ENCODE data around the gene DDX5. TPM values are rescaled to one million over a fixed set of nuclear protein-coding genes. Genes with fewer than 3 reads are reported as not detected.

DDX5 gene
- total RNA-seq, 3 donors from 2014 or later = 464 to 736 (median 551) TPM

GRCh38 chr17:64509179-64509578 lies 3.1 kb upstream of the DDX5 start:
- no peak for ATAC-seq
- Histone ChIP-seq H3K4me3 (no peak overlapping the region), H3K9me3 (no peaks in the 10 kb centered on the region), H3K36me3 (ENCODE audit: low read depth) (peaks cover 9% of the 10 kb centered on the region), H3K4me1 (ENCODE audit: low read depth) (peaks cover 16% of the 10 kb centered on the region)
- no peak for DNase-seq
- intact Hi-C loops (cut with DNase I, micrococcal nuclease) = no loop called here
- TF ChIP-seq, protein P1, sequence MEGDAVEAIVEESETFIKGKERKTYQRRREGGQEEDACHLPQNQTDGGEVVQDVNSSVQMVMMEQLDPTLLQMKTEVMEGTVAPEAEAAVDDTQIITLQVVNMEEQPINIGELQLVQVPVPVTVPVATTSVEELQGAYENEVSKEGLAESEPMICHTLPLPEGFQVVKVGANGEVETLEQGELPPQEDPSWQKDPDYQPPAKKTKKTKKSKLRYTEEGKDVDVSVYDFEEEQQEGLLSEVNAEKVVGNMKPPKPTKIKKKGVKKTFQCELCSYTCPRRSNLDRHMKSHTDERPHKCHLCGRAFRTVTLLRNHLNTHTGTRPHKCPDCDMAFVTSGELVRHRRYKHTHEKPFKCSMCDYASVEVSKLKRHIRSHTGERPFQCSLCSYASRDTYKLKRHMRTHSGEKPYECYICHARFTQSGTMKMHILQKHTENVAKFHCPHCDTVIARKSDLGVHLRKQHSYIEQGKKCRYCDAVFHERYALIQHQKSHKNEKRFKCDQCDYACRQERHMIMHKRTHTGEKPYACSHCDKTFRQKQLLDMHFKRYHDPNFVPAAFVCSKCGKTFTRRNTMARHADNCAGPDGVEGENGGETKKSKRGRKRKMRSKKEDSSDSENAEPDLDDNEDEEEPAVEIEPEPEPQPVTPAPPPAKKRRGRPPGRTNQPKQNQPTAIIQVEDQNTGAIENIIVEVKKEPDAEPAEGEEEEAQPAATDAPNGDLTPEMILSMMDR (IDR thresholded peaks at IDR 0.05) = no peak

GRCh38 chr17:64508683-64509082 lies 2.6 kb upstream of the DDX5 start:
- TF ChIP-seq, protein P1 (IDR thresholded peaks at IDR 0.05) = no peak
- Histone ChIP-seq H3K4me1 (ENCODE audit: low read depth) (peaks cover 21% of the 10 kb centered on the region), H3K4me3 (no peak overlapping the region), H3K9me3 (no peaks in the 10 kb centered on the region), H3K36me3 (ENCODE audit: low read depth) (peaks cover 14% of the 10 kb centered on the region)
- no peak for ATAC-seq
- intact Hi-C loops (cut with DNase I, micrococcal nuclease) = no loop called here
- no peak for DNase-seq

DNA sequence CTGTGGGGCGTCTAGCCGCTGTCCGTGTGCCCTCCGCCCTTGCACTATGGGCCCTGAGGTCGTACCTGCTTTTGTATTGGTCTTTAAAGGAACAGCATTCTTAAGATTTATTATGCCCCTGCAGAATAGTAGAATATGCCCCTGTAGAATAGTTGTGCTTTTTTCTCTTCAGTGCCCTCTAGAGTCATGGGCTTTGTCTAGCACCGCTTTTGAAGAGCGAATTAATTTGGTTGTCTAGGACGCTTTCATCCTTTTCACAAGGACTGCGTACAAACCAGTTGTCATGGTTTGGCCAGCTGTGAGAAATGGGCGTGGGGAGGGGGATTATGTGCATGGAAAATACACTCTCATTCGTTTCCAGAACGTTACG lies 1.3 kb upstream of the DDX5 start:
- Histone ChIP-seq H3K4me1 (ENCODE audit: low read depth) (peaks cover 28% of the 10 kb centered on the region), H3K36me3 (ENCODE audit: low read depth) (peaks cover 22% of the 10 kb centered on the region), H3K9me3 (no peaks in the 10 kb centered on the region), H3K4me3 (peak overlapping the region; percentile 99)
- TF ChIP-seq, protein P1 (IDR thresholded peaks at IDR 0.05) = peak; percentile 8
- peak in 1 of 3 donors; percentile 43 for DNase-seq
- ATAC-seq = peak; percentile 30
- intact Hi-C loops (cut with DNase I, micrococcal nuclease) = no loop called here

GRCh38 chr17:64506576-64507412 lies 705 bp upstream of the DDX5 start, which contains the start of gene CEP95:
TSS of gene CEP95 (plus strand) at chr17:64506977. CDS start at chr17:64507098, 121 bp downstream.
- Histone ChIP-seq H3K4me1 (ENCODE audit: low read depth) (peaks cover 28% of the 10 kb centered on the region), H3K4me3 (peak within 1 kb of the TSS; percentile 99), H3K9me3 (no peaks in the 10 kb centered on the region), H3K36me3 (ENCODE audit: low read depth) (peaks cover 28% of the 10 kb centered on the region)
- DNase-seq = peak; percentile 94 to 98 (median 95)
- TF ChIP-seq, protein P1 (IDR thresholded peaks at IDR 0.05) = no peak
- intact Hi-C loops (cut with DNase I, micrococcal nuclease) = no loop called here
- peak; percentile 81 for ATAC-seq

- peak overlapping the region; percentile 99 for H3K4me3 ChIP-seq
- DNase-seq (peak; percentile 93 to 94 (median 94)), ATAC-seq (peak; percentile 66)
- peaks cover 33% of the 10 kb centered on the region for H3K4me1 ChIP-seq (ENCODE audit: low read depth)
- intact Hi-C loops (cut with DNase I, micrococcal nuclease) = no loop called here
- TF ChIP-seq, protein P1 (IDR thresholded peaks at IDR 0.05) = no peak
- H3K9me3 ChIP-seq = no peaks in the 10 kb centered on the region
- peaks cover 39% of the 10 kb centered on the region for H3K36me3 ChIP-seq (ENCODE audit: low read depth)
Measured at GRCh38 chr17:64505340-64506200, 519 bp downstream of the DDX5 start.

Measured in mucosa of descending colon (tissue), 3 donors.